Aorta (tissue), 5 donors: ENCODE data around the gene ANXA6. TPM values are rescaled to one million over a fixed set of nuclear protein-coding genes. Genes with fewer than 3 reads are reported as not detected.

Source experiments
- ATAC-seq: fragments of 200-7000 bp; cut with Tn5 transposase; one replicate; pipeline ENCODE4 v1.9.1; 2022; ENCODE audit warnings: moderate library complexity; ENCODE audit not compliant: low FRiP score
- DNase-seq, 2 donors: peaks; one replicate each; pipeline ENCODE4 v3.0.0-alpha.2; 2020
- H3K27ac ChIP-seq, 2 donors: one replicate each; pipeline ENCODE4 v1.5.1; 2013; ENCODE audit warnings: low read length in 2 of 2, mild to moderate bottlenecking in 2 of 2, moderate library complexity in 2 of 2, control low read depth in 1 of 2, inconsistent platforms in 1 of 2, low read depth in 1 of 2
- H3K27me3 ChIP-seq, 2 donors: one replicate each; pipeline ENCODE4 v1.6.1; 2013; ENCODE audit warnings: control low read depth in 1 of 2, low read length in 1 of 2, mild to moderate bottlenecking in 1 of 2, moderate library complexity in 1 of 2; ENCODE audit not compliant: insufficient read depth in 2 of 2, control insufficient read depth in 1 of 2
- H3K36me3 ChIP-seq, 2 donors: one replicate each; pipeline ENCODE4 v1.6.1; 2013; ENCODE audit warnings: control low read depth in 1 of 2, low read length in 1 of 2, mild to moderate bottlenecking in 1 of 2; ENCODE audit not compliant: insufficient read depth in 2 of 2, control insufficient read depth in 1 of 2
- H3K4me1 ChIP-seq, 2 donors: one replicate each; pipeline ENCODE4 v1.6.1; 2013; ENCODE audit warnings: low read length in 2 of 2, control low read depth in 1 of 2, mild to moderate bottlenecking in 1 of 2, moderate library complexity in 1 of 2; ENCODE audit not compliant: insufficient read depth in 2 of 2, control insufficient read depth in 1 of 2
- H3K4me3 ChIP-seq, 2 donors: one replicate each; pipeline ENCODE4 v1.5.1; 2013; ENCODE audit warnings: low read length in 2 of 2, control low read depth in 1 of 2, mild to moderate bottlenecking in 1 of 2
- H3K9me3 ChIP-seq: one replicate; pipeline ENCODE4 v1.6.1; 2013; ENCODE audit warnings: mild to moderate bottlenecking, low read length; ENCODE audit not compliant: control insufficient read depth
- WGBS, 2 donors: extraction: QIAGEN DNeasy Blood & Tissue Kit; methylation state at CpG; one replicate each; pipeline ENCODE4 v1.1.7; 2013; 5-methylcytosine and 5-hydroxymethylcytosine counted together
- intact Hi-C, 2 donors: fragments of 100-400 bp; cut with DNase I; formaldehyde crosslinking; loops; one replicate each; pipeline versions ENCODE4 v1.14.2 to v1.15.0; 2022
- polyA plus RNA-seq, 2 donors: library from polyadenylated mRNA; stranded (reverse); fragments of 200-250 nt; gene quantifications; one replicate each; pipeline ENCODE4 v1.2.3, GENCODE V29; 2013
- total RNA-seq, 2 donors: library from RNA; stranded (reverse); fragmentation: NEBNext Ultra II Directional; extraction: Animal tissue kit (Norgen Biotek cat#: 25700); gene quantifications; one replicate each; pipeline ENCODE4 v1.2.1, GENCODE V29; 2021
- donor health status: healthy with polysubstance abuse.
- donor health status: Bipolar disorder and iron deficiency.
- donor health status: DM: no; HTN: no; CAD: no.
- donor health status: DM: no; HTN: no; CAD: no.
- donor health status: DM: yes; HTN: yes; CAD: no.

Gene ANXA6
- total and polyA plus RNA-seq, 4 donors: 93.4 to 284 (median 232) TPM

- no peak overlapping the region for H3K27ac ChIP-seq
Observed at GRCh38 chr5:151196556-151197290, 39.1 kb upstream of the ANXA6 start.

DNA sequence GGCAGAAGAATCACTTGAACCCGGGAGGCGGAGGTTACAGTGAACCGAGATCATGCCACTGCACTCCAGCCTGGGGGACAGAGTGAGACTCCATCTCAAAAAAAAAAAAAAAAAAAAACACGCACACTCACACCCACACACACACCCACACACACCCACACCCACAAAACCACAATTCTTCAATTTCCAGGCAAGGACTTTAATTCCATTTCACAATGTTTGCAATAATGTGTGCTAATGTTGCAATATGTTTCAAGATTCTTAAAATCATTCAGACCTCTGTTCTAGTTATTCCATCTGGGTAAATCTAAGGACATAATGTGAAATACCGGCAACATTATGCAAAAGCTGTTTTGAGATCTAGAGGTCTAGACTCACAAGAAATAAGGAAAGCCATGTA is 38.0 kb upstream of the ANXA6 start:
- no peaks in the 10 kb centered on the region for H3K27me3 ChIP-seq
- peak in 1 of 2 donors; percentile 30 for DNase-seq
- no peaks in the 10 kb centered on the region for H3K9me3 ChIP-seq
- no peaks in the 10 kb centered on the region for H3K36me3 ChIP-seq
- no peak for ATAC-seq
- no peaks in the 10 kb centered on the region for H3K4me1 ChIP-seq
- H3K4me3 ChIP-seq: no peak overlapping the region
- 89% methylated on average over 4 to 5 of the region's 5 CpGs for WGBS, 2 donors
- H3K27ac ChIP-seq: no peak overlapping the region
- intact Hi-C loops: no loop called here

More at GRCh38 chr5:151196556-151197290, 39.1 kb upstream of the ANXA6 start:
- WGBS, 2 donors: 72 to 78% methylated on average over 5 of the region's 5 CpGs
- DNase-seq (no peak), ATAC-seq (no peak)
- Histone ChIP-seq H3K4me3 (no peak overlapping the region), H3K9me3 (no peaks in the 10 kb centered on the region), H3K36me3 (peaks cover 0 to 2% of the 10 kb centered on the region in 2 donors), H3K27me3 (no peaks in the 10 kb centered on the region), H3K4me1 (no peaks in the 10 kb centered on the region)
- intact Hi-C loops: no loop called here

DNA sequence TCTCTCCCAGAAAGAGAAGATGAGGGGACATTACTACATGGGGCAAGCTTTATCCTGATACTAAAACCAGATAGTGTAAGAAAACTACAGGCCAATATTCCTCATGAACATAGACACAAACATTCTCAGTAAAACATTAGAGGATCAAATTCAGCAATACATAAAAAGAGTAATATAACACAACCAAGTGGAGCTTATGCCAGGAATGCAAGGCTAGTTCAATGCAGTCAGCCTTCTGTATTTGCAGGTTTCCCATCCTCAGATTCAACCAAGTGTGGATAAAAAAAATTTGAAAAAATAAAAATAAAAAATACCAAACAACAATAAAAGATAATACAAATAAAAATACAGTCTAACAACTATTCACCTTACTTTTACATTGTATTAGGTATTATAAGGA is 35.0 kb upstream of the ANXA6 start:
- no peak for DNase-seq
- H3K27ac ChIP-seq: no peak overlapping the region
- intact Hi-C loops: no loop called here
- no peak overlapping the region for H3K4me3 ChIP-seq
- H3K36me3 ChIP-seq: no peaks in the 10 kb centered on the region
- H3K9me3 ChIP-seq: no peaks in the 10 kb centered on the region
- no peak for ATAC-seq
- no peaks in the 10 kb centered on the region for H3K4me1 ChIP-seq
- H3K27me3 ChIP-seq: no peaks in the 10 kb centered on the region

GRCh38 chr5:151191661-151192060 is 34.1 kb upstream of the ANXA6 start:
- ATAC-seq (no peak), DNase-seq (no peak)
- H3K36me3 ChIP-seq: no peaks in the 10 kb centered on the region
- no peaks in the 10 kb centered on the region for H3K9me3 ChIP-seq
- WGBS, 2 donors: 91 to 98% methylated on average over 1 of the region's 1 CpG
- H3K4me3 ChIP-seq: no peak overlapping the region
- no peaks in the 10 kb centered on the region for H3K27me3 ChIP-seq
- intact Hi-C loops: no loop called here
- no peaks in the 10 kb centered on the region for H3K4me1 ChIP-seq
- no peak overlapping the region for H3K27ac ChIP-seq

DNA sequence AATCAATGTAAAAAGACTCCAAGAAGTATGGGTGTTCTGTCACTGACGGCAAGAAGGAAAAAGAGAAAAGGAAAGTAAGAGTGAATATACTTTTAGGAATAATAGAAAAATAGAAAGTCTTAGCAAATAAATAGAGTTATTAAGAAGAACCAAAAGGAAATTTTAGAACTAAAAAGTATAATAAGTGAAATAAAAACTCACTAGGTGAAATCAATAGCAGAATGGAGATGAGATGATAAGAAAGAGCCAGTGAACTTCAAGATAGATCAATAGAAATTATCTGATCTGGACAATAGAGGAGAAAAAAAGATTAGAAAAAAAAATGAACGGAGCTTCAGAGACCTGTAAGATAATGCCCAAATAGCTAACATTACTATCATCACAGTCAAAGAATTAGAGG is 31.6 kb upstream of the ANXA6 start:
- H3K36me3 ChIP-seq: peaks cover 0 to 3% of the 10 kb centered on the region in 2 donors
- WGBS, 2 donors: 88 to 90% methylated on average over 2 of the region's 2 CpGs
- no peak for ATAC-seq

GRCh38 chr5:151186538-151186937 is 29.0 kb upstream of the ANXA6 start:
- DNase-seq: no peak
- no peak for ATAC-seq
- H3K4me3 ChIP-seq: no peak overlapping the region
- no peaks in the 10 kb centered on the region for H3K27me3 ChIP-seq
- H3K36me3 ChIP-seq: peaks cover 0 to 3% of the 10 kb centered on the region in 2 donors
- WGBS, 2 donors: 50 to 53% methylated on average over 4 of the region's 4 CpGs
- H3K27ac ChIP-seq: no peak overlapping the region
- intact Hi-C loops: no loop called here
- H3K4me1 ChIP-seq: no peaks in the 10 kb centered on the region
- no peaks in the 10 kb centered on the region for H3K9me3 ChIP-seq

More for the DNA sequence above, 31.6 kb upstream of the ANXA6 start:
- no peak overlapping the region for H3K4me3 ChIP-seq
- DNase-seq: no peak
- no peaks in the 10 kb centered on the region for H3K9me3 ChIP-seq
- H3K4me1 ChIP-seq: no peaks in the 10 kb centered on the region
- no peaks in the 10 kb centered on the region for H3K27me3 ChIP-seq
- no peak overlapping the region for H3K27ac ChIP-seq
- intact Hi-C loops: no loop called here

DNA sequence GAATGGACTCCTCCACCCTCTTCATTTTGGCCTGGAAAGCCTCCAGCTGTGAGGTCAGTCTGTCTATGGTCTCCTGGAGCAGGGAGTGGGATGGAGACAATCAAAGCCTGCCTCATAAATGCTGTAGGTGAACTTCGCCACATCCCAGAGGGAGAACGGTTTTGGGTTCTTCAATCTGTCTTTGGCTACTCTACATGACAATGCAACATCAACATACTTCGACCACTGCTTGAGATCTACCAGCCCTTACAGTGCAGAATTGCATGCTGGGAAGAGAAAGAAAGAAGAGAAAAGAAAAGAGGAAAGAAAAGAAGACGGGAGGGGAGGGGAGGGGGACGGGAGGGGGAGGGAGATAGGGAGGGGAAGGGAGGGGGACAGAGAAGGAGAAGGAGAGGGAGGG is 28.5 kb upstream of the ANXA6 start:
- Histone ChIP-seq H3K4me3 (no peak overlapping the region), H3K36me3 (peaks cover 0 to 3% of the 10 kb centered on the region in 2 donors), H3K27ac (no peak overlapping the region), H3K9me3 (no peaks in the 10 kb centered on the region), H3K4me1 (no peaks in the 10 kb centered on the region), H3K27me3 (no peaks in the 10 kb centered on the region)
- no peak for ATAC-seq
- intact Hi-C loops: no loop called here
- no peak for DNase-seq
- 42 to 47% methylated on average over 5 of the region's 5 CpGs for WGBS, 2 donors

DNA sequence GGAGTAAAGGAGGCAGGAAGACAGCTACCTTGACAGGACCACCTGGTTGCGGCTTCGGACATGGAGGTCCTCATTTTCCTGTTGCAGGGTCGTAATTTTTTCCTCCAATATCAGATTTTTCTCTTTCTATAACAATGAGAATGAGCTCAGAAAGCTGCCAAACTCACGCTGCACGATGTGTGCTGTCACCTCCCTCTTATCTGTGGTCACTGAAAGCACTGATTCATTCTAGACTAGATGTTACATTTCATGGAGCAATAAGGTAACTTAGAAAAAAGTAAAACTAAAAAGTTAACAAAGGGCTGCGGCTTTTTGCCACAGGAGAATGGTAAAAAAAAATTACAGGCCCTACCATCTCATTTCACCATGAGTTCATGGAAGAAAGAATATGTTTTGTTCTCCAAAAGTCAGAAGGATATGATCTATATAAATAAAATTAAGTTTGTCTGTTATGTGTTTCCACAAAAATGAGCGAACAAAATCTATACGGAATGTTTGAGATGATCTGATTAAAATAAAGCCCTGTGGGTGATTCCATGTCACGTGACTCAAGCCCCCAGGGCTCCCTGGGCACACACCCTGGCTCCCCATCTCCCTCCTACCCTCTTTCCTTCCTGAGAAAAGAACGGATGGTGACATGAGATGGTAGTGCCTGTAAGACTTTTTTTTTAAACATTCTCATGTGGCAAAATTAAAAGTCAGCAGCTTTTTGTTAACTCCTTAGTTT is 26.9 kb upstream of the ANXA6 start:
- intact Hi-C loops: no loop called here
- H3K27ac ChIP-seq: no peak overlapping the region
- H3K27me3 ChIP-seq: no peaks in the 10 kb centered on the region
- DNase-seq (no peak), ATAC-seq (no peak)
- H3K36me3 ChIP-seq: peaks cover 0 to 3% of the 10 kb centered on the region in 2 donors
- no peak overlapping the region for H3K4me3 ChIP-seq
- no peaks in the 10 kb centered on the region for H3K9me3 ChIP-seq
- H3K4me1 ChIP-seq: no peaks in the 10 kb centered on the region
- 83 to 92% methylated on average over 10 of the region's 10 CpGs for WGBS, 2 donors
